HepG2 (cell line): ENCODE data around the gene CA9. TPM values are rescaled to one million over a fixed set of nuclear protein-coding genes. Genes with fewer than 3 reads are reported as not detected.

Experiments
- AGO1 ChIP-seq: fragments of 200-400 bp; formaldehyde crosslinking; IDR thresholded peaks from 2 replicates; pipeline ENCODE4 v1.6.1; 2017; ENCODE audit warnings: mild to moderate bottlenecking, low read depth, low read length, moderate library complexity; ENCODE audit not compliant: poor library complexity, severe bottlenecking
- ERF ChIP-seq: IDR thresholded peaks from 2 replicates; pipeline ENCODE4 v1.6.1; 2018; ENCODE audit warnings: missing biosample characterization, missing genetic modification reagents
- HNF4G ChIP-seq, 2 experiments: sonication (generic) in 1 of 2; formaldehyde crosslinking in 1 of 2; IDR thresholded peaks; 2 replicates each; pipeline versions ENCODE4 v1.4.0 to v1.6.1; 2011 to 2020; ENCODE audit warnings: borderline replicate concordance in 2 of 2, low read depth in 2 of 2, mild to moderate bottlenecking in 2 of 2, low read length in 1 of 2, missing genetic modification reagents in 1 of 2, moderate library complexity in 1 of 2
- KDM5B ChIP-seq: sonication (generic); formaldehyde crosslinking; IDR thresholded peaks from 2 replicates; pipeline ENCODE4 v1.4.0; 2020; ENCODE audit warnings: missing genetic modification reagents, mild to moderate bottlenecking, borderline replicate concordance
- LCORL ChIP-seq, 2 experiments: fragments of 450-650 bp in 1 of 2; sonication (generic) in 1 of 2; formaldehyde crosslinking in 1 of 2; IDR thresholded peaks; 2 replicates each; pipeline versions ENCODE4 v1.5.0 to v1.6.1; 2017 to 2020; ENCODE audit warnings: antibody characterized with exemption in 1 of 2, missing genetic modification reagents in 1 of 2
- NAIF1 ChIP-seq: sonication (generic); formaldehyde crosslinking; IDR thresholded peaks from 2 replicates; pipeline ENCODE4 v1.5.0; 2020; ENCODE audit warnings: mild to moderate bottlenecking, missing genetic modification reagents, borderline replicate concordance
- NRL ChIP-seq: sonication (generic); formaldehyde crosslinking; IDR thresholded peaks from 2 replicates; pipeline ENCODE4 v1.5.0; 2020; ENCODE audit warnings: missing genetic modification reagents, mild to moderate bottlenecking, moderate library complexity, borderline replicate concordance
- PLRG1 ChIP-seq: fragments of 450-650 bp; conservative IDR thresholded peaks from 2 replicates; pipeline ENCODE4 v1.6.1; 2016
- POGZ ChIP-seq: sonication (generic); formaldehyde crosslinking; IDR thresholded peaks from 2 replicates; pipeline ENCODE4 v1.4.0; 2020; ENCODE audit warnings: mild to moderate bottlenecking, missing genetic modification reagents
- REL ChIP-seq: sonication (generic); formaldehyde crosslinking; conservative IDR thresholded peaks from 2 replicates; pipeline ENCODE4 v1.8.0; 2022; ENCODE audit warnings: mild to moderate bottlenecking, missing genetic modification reagents, moderate library complexity
- SUZ12 ChIP-seq: fragments of 150-350 bp; IDR thresholded peaks from 2 replicates; pipeline ENCODE4 v1.6.1; 2014; ENCODE audit warnings: low read depth, low read length
- THAP11 ChIP-seq: IDR thresholded peaks from 2 replicates; pipeline ENCODE4 v1.6.1; 2016; ENCODE audit warnings: missing biosample characterization, missing genetic modification reagents
- ZFP62 ChIP-seq: sonication (generic); formaldehyde crosslinking; IDR thresholded peaks from 2 replicates; pipeline ENCODE4 v1.4.0; 2020; ENCODE audit warnings: missing genetic modification reagents
- ZMYM2 ChIP-seq: sonication (generic); formaldehyde crosslinking; IDR thresholded peaks from 2 replicates; pipeline ENCODE4 v1.8.0; 2022; ENCODE audit warnings: mild to moderate bottlenecking, missing genetic modification reagents
- ZNF160 ChIP-seq: sonication (generic); formaldehyde crosslinking; IDR thresholded peaks from 2 replicates; pipeline ENCODE4 v1.8.0; 2022; ENCODE audit warnings: mild to moderate bottlenecking, inconsistent platforms, missing genetic modification reagents
- ZNF234 ChIP-seq: sonication (generic); formaldehyde crosslinking; conservative IDR thresholded peaks from 2 replicates; pipeline ENCODE4 v1.5.1; 2020; ENCODE audit warnings: mild to moderate bottlenecking, missing genetic modification reagents
- ZNF550 ChIP-seq: sonication (generic); formaldehyde crosslinking; IDR thresholded peaks from 2 replicates; pipeline ENCODE4 v1.4.0; 2020; ENCODE audit warnings: mild to moderate bottlenecking, missing genetic modification reagents, borderline replicate concordance
- ZNF672 ChIP-seq: sonication (generic); formaldehyde crosslinking; IDR thresholded peaks from 2 replicates; pipeline ENCODE4 v1.8.1; 2022; ENCODE audit warnings: missing genetic modification reagents
- ZSCAN31 ChIP-seq: sonication (generic); formaldehyde crosslinking; IDR thresholded peaks from 2 replicates; pipeline ENCODE4 v1.5.0; 2020; ENCODE audit warnings: low read depth, mild to moderate bottlenecking, missing genetic modification reagents
- polyA plus RNA-seq, 8 experiments: library from polyadenylated mRNA; depleted of rRNA in 3 of 8; stranded (reverse) in 7 of 8; unstranded in 1 of 8; fragments of >200 nt; fragmentation: Illumina TruSeq in 4 of 8; extraction: Trizol in 4 of 8; gene quantifications; 2 replicates each; pipeline versions ENCODE4 v1.2.1 to v1.2.3, GENCODE V29; 2011 to 2016; ENCODE audit warnings: low read depth in 4 of 8, missing spikeins in 1 of 8, mixed read lengths in 1 of 8; ENCODE audit not compliant: insufficient read depth in 1 of 8
- total RNA-seq, 5 experiments: library from RNA; depleted of rRNA; stranded (reverse); fragments of >200 nt; fragmentation: Illumina TruSeq; extraction: Trizol; gene quantifications; 2 replicates each; pipeline ENCODE4 v1.2.3, GENCODE V29; 2016; ENCODE audit warnings: low read depth in 1 of 5
- TF ChIP-seq, protein P1 (sequence below): sonication (generic); formaldehyde crosslinking; conservative IDR thresholded peaks from 2 replicates; pipeline ENCODE4 v1.8.0; 2022; ENCODE audit warnings: missing genetic modification reagents
- TF ChIP-seq, protein P2 (sequence below): sonication (generic); formaldehyde crosslinking; IDR thresholded peaks from 2 replicates; pipeline ENCODE4 v1.4.0; 2020; ENCODE audit warnings: missing genetic modification reagents
- TF ChIP-seq, protein P3 (sequence below): sonication (generic); formaldehyde crosslinking; IDR thresholded peaks from 2 replicates; pipeline ENCODE4 v1.4.0; 2020; ENCODE audit warnings: low read depth, missing genetic modification reagents

CA9 gene
- total and polyA plus RNA-seq, 2 of the 13 experiments (the other 11 are each of a cell fraction or from before 2014, with no cell fraction given), result 0.13 to 152 TPM

DNA sequence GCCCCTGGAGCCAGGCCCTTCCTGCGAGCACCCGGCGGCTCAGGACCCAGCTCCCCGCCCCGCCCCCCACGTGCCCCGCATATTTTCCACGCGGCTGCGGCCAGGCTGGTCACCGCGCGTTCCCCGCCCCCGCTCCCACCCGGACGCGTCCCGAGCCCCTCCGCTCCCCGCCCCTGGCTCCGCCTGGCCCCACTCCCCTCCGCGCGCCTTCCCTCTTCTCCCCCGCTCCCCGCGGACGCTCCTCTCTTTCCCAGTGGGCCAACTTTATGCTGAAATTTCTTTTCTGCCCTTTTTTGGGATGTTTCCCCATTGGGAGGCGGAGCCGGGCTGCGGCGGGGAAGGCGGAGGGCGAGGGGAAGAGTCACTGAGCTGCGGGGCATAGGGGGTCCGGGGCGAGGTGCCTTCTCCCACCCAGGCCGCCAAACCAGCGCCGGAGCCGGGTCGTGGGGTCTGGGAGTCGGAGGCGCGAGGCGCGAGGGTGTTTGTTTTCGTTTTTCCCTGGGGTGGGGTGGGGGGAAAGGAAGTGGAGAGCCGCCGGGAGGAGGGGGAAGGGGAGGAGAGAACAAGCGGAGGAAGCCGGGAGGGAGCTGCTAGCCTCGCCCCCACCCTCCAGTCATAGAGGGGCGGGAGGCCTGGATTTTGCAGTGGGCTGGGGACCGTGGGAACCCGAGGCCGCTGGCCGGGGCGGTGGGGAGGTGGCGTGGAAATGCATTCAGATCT is 17.0 kb downstream of the CA9 start (continued):
- TF ChIP-seq KDM5B (CRISPR knock-in tag) (peak; percentile 51; the same call in 1 of the 2 replicates), ZFP62 (CRISPR knock-in tag) (no peak), ZNF672 (CRISPR knock-in tag) (no peak), ZMYM2 (CRISPR knock-in tag) (no peak), ZNF550 (CRISPR knock-in tag) (no peak), ERF (CRISPR knock-in tag) (0 out of 2 replicates have a peak, but pooled peaks have one; percentile 14), THAP11 (no peak), ZNF160 (CRISPR knock-in tag) (0 out of 2 replicates have a peak, but pooled peaks have one; percentile 21), ZSCAN31 (CRISPR knock-in tag) (0 out of 2 replicates have a peak, but pooled peaks have one; percentile 12), REL (no peak), HNF4G (IDR thresholded peaks at IDR 0.05; ENCODE audit: borderline replicate concordance, low read depth, low read length) (no peak), HNF4G (CRISPR knock-in tag; IDR thresholded peaks at IDR 0.05; ENCODE audit: borderline replicate concordance, low read depth) (no peak), LCORL (IDR thresholded peaks at IDR 0.05) (no peak), LCORL (CRISPR knock-in tag; IDR thresholded peaks at IDR 0.05) (0 out of 2 replicates have a peak, but pooled peaks have one; percentile 38), NRL (CRISPR knock-in tag) (0 out of 2 replicates have a peak, but pooled peaks have one; percentile 37), ZNF234 (CRISPR knock-in tag) (no peak), POGZ (CRISPR knock-in tag) (no peak), AGO1 (no peak), SUZ12 (no peak), PLRG1 (no peak), NAIF1 (CRISPR knock-in tag) (no peak)
- TF ChIP-seq, protein P1, sequence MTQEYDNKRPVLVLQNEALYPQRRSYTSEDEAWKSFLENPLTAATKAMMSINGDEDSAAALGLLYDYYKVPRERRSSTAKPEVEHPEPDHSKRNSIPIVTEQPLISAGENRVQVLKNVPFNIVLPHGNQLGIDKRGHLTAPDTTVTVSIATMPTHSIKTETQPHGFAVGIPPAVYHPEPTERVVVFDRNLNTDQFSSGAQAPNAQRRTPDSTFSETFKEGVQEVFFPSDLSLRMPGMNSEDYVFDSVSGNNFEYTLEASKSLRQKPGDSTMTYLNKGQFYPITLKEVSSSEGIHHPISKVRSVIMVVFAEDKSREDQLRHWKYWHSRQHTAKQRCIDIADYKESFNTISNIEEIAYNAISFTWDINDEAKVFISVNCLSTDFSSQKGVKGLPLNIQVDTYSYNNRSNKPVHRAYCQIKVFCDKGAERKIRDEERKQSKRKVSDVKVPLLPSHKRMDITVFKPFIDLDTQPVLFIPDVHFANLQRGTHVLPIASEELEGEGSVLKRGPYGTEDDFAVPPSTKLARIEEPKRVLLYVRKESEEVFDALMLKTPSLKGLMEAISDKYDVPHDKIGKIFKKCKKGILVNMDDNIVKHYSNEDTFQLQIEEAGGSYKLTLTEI (CRISPR knock-in tag), result no peak
- TF ChIP-seq, protein P2, sequence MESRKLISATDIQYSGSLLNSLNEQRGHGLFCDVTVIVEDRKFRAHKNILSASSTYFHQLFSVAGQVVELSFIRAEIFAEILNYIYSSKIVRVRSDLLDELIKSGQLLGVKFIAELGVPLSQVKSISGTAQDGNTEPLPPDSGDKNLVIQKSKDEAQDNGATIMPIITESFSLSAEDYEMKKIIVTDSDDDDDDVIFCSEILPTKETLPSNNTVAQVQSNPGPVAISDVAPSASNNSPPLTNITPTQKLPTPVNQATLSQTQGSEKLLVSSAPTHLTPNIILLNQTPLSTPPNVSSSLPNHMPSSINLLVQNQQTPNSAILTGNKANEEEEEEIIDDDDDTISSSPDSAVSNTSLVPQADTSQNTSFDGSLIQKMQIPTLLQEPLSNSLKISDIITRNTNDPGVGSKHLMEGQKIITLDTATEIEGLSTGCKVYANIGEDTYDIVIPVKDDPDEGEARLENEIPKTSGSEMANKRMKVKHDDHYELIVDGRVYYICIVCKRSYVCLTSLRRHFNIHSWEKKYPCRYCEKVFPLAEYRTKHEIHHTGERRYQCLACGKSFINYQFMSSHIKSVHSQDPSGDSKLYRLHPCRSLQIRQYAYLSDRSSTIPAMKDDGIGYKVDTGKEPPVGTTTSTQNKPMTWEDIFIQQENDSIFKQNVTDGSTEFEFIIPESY (CRISPR knock-in tag), result no peak
- TF ChIP-seq, protein P3, sequence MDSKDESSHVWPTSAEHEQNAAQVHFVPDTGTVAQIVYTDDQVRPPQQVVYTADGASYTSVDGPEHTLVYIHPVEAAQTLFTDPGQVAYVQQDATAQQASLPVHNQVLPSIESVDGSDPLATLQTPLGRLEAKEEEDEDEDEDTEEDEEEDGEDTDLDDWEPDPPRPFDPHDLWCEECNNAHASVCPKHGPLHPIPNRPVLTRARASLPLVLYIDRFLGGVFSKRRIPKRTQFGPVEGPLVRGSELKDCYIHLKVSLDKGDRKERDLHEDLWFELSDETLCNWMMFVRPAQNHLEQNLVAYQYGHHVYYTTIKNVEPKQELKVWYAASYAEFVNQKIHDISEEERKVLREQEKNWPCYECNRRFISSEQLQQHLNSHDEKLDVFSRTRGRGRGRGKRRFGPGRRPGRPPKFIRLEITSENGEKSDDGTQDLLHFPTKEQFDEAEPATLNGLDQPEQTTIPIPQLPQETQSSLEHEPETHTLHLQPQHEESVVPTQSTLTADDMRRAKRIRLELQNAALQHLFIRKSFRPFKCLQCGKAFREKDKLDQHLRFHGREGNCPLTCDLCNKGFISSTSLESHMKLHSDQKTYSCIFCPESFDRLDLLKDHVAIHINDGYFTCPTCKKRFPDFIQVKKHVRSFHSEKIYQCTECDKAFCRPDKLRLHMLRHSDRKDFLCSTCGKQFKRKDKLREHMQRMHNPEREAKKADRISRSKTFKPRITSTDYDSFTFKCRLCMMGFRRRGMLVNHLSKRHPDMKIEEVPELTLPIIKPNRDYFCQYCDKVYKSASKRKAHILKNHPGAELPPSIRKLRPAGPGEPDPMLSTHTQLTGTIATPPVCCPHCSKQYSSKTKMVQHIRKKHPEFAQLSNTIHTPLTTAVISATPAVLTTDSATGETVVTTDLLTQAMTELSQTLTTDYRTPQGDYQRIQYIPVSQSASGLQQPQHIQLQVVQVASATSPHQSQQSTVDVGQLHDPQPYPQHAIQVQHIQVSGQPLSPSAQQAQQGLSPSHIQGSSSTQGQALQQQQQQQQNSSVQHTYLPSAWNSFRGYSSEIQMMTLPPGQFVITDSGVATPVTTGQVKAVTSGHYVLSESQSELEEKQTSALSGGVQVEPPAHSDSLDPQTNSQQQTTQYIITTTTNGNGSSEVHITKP (CRISPR knock-in tag), result 0 out of 2 replicates have a peak, but pooled peaks have one; percentile 14
